Activated T-cell treated with anti-CD3 and anti-CD28 coated beads, Interleukin-2, amount 50 U/mL, for 1 hour (primary cell): ENCODE results near the gene FAM131B.

ENCODE experiments used
- DNase-seq: peaks from one replicate; pipeline ENCODE4 v3.0.0-alpha.2; 2020

Gene FAM131B

DNA sequence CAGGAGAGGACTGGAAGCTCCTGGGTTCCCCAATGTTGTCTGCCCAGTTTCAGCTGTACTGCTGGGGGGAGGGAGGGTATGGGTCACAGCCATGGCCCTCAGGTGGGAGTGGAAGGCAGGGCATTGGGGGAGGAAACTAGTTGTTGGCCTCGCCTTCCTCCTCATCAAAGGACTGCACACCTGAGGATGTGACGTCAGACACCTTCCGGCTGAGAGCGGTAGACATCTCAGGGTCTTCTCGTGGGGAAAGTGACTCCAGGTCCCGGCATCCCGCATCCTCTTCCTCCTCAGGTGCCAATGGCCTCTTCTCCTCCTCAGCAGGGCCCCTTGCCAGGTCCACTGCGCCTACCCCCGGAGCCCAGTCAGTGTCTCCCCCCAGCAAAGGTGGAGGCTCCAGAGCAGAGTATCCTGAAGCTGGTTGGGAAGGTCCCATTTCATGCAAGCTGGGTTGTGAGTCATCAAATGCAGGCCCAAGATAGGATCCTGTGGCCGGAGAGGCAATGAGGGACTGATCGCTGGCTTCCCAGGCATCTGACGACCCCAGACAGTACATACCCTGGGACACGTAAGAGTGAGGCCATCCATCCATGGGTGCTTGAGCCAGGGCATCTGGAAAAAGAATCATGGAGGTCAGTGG lies 6.0 kb downstream of the FAM131B start:
- no peak for DNase-seq

DNA sequence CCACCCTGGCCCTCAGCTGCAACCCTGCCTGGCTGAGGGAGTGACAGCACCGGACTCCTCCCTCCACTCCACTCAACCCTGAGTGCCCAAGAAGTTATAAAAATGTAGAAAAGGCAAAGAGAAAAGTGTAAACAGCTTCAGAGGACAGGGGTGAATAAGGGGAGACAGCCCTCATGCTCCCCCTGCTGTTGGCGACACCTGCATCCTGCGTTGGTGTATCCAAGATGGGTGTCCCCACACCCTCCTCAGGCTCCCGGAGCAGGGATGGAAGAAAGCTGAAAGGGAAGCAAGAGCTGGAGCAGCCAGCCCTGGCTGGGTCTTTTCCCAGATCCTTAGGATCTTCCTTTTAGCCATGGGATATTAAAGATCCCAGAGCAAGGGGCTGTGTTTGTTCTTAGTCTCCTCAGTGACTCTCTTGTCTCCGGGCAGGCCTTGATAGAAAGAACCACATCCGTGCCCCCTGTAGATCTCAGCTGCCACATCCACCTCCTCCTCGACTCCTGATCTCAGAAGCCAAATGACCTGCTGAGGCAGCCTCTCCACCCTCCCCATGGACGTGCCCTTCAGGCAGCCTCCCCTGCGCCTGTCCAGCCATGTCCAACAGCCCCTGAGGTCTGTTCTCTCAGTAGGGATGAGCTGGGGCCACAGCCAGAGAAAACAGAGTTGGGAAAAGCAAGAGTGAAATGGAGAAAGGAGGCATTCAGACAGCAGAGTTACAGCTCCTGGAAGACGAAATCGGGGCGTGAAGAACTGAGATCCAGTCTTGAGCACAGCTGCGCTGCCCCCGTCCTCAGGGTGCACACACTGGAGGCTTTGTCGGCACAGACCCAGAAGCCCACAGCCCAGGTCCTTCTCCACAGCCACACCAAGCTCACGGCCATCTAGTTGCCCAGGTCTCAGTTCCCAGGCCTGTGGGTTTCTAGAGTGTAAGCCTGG lies 6.8 kb downstream of the FAM131B start:
- DNase-seq, result no peak

DNA sequence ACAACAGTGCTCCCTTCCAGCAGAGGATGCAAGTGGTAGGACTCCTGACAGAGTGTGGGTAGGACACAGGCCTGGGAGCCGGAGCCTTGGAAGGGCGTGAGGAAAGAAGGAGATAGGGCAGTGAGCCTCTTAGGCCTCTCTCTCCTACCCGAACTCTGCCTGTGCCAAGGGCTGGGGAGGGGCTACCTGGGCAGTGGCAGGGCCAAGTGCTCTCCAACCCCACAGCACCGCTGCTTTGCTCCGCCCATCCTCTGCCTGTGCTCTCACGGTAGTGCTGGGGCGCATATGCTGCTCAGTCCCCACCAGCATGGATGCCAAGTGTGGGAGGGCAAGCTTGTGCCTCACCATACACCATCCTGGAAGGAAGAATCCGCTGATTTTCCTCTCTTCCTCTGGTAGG lies 7.5 kb downstream of the FAM131B start:
- DNase-seq, result no peak

DNA sequence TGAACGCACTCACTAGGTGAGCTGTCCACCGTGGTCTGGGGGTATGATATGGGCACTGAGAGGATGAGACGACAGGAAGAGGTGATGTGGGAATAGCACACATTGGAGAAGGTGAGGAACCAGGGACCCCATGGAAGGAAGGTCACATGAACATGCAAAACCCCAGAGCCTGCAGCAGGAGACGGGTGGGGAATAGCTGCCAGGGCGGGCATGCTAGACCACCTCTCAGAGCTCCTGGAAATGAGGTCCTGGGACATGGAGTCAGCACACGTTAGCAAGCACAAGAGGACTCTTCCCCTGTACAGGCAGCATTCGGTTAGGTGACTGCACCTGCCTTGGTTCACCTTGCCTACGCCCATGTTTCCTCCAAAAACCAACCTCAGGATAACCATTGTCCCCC lies 8.1 kb downstream of the FAM131B start:
- no peak for DNase-seq

DNA sequence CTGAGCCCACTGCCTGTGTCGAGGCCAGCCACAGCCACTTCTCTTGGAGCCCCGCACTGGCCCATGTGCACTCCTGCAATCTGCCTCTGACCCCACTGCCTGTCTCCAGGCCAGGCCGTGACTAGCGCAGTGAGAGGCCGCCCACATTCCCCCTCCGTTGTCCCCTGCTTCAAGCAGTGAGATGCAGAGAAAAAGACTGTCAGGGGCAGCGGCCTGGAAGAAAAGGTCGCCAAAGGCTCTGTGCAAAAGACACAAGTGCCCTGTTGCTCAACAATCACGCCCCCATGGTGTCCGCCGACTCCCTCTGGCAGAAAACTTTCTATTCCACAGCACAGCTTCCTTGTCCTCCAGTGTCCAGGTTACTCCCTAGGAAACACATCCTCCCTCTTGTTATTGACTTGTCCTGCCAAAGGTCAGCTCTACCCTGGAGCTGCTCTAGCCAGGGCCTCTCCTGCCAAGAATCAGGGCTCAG lies 9.9 kb downstream of the FAM131B start:
- no peak for DNase-seq

DNA sequence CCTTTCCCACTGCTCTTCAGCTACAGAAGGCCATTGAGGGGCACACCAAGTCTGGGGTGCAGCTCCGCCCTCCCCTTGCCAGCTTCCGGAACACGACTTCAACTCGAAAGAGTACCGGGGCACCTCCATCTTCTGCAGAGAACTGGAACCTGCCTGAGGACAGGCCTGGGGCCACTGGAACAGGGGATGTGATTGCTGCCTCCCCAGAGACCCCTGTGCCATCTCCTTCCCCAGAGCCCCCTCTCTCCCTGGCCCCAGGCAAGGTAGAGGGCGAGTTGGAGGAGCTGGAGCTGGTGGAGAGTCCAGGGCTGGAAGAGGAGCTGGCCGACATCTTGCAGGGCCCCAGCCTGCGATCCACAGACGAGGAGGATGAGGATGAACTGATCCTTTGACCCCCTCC lies 10.9 kb downstream of the FAM131B start:
- DNase-seq, result no peak

DNA sequence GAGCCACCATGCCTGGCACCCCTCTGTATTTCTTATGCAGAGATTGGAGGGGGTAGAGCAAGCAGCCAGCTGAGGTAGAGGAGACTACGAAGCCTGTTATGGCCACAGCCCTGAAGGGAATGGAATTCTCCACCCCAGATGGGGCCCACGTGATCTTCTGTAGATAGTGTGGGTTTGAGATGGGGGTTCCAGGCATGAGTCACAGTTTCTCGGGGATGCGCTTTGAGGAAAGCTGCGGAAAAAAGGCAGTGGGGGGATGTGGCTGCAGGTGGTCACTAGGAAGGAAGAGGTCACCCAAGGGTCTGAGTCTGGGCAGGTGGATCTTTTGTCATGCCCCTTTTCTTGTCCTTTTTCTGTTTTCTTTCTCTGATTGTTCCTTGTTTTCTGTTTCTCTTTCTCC lies 11.5 kb downstream of the FAM131B start:
- no peak for DNase-seq

DNA sequence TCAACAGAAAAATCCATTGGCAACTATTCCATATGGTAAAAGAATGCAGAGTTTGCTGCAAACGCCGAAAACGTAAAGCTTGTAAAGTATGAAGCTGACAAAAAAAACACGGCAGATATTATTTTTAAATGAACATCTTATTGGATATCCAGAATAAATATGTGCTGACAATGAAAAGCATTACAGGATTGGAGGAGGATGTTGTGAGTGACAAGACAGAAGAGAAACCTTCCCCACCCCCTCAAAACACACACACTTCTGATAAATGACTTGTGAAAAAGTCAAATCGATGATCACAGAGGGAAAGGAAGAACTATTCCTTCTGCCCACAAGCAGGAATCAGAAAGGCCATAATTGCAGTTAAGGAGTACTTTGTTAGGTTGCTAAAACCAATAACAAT lies 14.6 kb downstream of the FAM131B start:
- DNase-seq, result no peak

DNA sequence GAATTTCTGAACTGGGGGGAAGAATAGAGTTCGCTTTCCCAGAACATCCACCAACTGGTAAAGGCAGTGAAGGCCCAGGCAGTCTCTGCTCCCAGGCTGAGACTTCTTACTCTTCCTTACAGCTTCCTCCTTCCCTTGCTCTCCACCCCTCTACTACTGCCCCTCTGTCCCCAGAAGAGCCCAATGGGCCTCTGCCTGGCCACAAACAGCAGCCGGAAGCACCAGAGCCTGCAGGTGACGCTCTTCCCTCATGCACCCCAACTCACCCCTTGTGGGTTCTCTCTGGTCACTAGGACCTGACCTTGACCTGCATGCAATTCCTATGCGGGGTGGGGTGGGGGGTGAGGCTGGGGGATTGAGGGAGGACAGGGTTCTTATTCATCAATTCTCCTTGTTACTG lies 16.5 kb downstream of the FAM131B start:
- DNase-seq, result no peak

DNA sequence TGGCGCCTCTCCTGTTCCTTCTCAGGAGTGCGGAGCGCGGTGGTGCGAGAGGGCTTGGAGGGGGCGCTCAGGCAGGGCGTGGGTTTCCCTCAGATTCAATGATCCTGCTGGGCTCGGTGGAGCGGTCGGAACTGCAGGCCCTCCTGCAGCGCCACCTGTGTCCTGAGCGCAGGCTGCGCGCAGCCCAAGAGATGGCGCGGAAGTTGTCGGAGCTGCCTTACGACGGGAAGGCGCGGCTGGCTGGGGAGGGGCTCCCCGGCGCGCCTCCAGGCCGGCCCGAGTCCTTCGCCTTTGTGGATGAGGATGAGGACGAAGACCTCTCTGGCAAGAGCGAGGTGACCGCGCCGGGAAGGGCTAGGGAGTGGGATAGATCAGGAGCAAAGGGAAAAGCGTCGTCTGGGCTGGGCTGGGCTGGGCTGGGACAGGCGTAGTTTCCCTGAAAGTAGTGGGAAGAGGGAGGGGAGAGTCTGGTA lies 17.0 kb downstream of the FAM131B start:
- DNase-seq, result peak; percentile 70

DNA sequence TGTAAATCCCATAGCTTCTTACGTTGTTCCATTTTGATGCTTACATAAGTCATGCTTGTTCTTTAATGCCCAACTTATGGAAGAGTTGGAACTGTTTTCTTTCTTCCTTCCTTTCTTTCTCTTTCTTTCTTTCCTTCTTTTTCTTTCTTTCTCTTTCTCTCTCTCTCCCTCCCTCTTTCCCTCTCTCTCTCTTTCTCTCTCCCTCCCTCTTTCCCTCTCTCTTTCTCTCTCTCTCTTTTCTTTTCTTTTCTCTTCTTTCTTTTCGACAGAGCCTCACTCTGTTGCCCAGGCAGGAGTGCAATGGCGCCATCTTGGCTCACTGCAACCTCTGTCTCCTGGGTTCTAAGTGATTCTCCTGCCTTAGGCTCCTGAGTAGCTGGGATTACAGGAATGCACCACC lies 18.9 kb downstream of the FAM131B start:
- no peak for DNase-seq

DNA sequence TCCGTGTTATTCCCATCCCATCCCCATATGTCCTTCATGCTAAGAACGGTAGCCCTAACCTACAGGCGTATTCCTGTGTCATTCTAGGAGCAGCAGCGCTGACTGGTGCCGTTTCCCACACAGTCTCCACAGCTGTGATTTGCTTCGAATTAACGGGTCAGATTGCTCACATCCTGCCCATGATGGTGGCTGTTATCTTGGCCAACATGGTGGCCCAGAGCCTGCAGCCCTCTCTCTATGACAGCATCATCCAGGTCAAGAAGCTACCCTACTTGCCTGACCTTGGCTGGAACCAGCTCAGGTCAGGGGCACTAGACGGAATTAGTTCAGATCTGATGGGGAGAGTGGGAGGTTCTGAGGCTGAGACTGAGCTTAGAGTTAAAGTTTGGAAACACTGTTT lies 20.7 kb downstream of the FAM131B start:
- DNase-seq, result no peak

DNA sequence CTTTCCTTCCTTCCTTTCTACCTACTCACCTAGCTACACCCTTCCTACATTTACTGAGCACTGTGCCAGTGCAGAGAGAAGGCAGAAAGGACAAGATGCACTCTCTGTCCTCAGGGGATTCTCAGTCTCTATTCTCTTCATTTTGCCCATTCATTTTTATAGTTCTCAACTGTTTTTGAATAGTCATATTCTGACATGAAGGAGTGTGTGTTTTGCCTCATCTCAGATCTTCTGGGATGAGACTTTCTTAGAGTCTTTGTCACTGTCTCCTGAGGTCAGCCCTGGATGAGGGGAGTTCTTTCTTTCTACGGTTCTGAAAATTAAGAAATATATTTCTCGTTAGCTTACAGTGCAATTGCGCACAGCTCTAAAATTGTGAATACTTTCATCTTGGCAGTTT lies 25.3 kb downstream of the FAM131B start:
- no peak for DNase-seq

DNA sequence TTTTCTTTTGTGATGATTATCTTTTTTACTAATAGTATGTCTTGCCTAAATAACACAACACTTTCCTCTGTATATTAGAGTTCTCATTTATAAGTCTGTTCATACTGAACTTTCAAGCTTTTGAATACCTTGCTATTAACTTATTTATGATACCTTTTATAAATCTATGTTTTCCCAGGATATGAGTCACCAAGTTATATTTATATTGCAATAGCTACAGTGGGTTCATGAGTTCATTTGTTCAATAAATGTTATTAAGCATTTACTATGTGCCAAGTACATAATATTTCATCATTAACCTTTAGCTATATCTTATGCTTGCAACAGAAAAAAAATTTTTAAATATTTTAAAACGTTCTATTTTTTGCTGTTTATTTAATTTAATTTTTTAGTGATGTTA lies 28.3 kb downstream of the FAM131B start:
- no peak for DNase-seq

DNA sequence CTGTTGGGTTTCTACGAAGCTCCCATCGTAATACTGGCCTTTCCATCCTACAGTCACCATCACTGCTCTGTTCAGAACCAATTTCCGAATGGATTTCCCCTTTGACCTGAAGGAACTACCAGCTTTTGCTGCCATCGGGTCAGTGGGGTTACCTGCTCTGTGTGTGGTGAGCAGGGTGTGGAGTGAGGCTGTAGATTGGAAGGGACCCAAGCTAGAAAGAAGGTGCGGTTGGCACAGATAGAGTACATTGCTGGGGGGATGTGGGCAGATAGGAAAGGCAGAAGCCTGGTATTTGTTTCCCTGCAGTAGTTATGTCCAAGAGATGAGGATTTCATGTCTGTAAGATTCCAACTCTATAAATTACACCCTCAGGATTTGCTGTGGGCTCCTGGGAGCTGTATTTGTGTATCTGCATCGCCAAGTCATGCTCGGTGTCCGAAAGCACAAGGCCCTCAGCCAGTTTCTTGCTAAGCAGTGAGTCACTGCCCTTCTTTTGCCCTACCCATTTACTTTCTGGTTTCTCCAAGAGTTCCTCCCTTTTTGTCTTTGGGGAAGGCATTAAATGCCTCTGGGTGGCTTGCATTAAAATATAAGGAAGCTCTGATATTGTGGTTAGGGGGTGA lies 31.2 kb downstream of the FAM131B start:
- no peak for DNase-seq

DNA sequence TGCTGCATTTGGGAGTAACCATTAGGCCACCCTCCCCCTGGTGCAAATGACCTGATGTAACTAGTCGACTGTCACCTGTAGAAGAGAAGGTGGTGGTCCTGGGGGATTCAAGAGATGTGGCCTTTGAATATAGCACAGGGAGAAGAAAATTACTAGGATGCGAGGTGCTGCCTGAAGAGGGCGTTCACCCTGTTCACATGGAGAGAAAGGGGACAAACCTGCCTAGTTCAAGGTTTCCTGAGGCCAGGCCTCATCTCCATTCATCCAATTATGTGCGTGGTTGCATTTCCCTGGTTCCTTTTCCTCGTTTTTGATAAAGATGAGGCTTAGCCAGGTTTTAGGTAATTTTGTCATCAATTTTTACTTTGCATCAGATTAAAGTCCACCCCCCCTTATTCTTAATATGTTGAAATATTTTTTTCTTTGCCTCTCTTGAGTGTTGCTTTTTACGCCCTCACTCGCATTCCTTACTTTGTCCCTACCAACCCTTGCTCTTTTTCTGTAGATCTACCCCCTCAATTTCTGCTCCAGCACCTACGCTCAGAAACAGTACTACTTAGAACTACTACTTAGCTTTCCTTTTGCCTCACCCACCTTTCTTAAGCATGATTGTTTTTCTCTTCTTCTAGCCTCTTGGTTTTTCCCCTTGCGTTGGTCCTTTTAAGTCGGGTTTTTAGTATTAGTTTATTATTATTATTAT lies 32.9 kb downstream of the FAM131B start:
- DNase-seq, result no peak

DNA sequence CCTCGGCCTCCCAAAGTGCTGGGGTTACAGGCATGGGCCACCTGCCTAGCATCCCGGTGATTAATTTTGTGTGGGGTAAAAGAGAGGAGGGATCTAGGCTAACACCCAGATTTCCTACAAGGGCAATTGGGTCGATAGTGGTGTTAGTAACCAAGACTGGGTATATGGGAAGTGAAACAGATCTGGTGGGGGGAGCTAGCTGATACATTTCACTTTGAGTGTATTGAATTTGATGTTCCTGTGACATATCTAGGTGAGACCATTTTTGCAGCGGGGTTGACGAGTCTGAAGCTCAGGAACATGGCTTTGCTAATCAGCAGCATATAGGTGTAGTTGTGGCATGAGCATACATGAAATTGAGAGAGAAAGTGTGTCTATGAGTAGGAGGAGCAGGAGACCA lies 34.6 kb downstream of the FAM131B start:
- no peak for DNase-seq

DNA sequence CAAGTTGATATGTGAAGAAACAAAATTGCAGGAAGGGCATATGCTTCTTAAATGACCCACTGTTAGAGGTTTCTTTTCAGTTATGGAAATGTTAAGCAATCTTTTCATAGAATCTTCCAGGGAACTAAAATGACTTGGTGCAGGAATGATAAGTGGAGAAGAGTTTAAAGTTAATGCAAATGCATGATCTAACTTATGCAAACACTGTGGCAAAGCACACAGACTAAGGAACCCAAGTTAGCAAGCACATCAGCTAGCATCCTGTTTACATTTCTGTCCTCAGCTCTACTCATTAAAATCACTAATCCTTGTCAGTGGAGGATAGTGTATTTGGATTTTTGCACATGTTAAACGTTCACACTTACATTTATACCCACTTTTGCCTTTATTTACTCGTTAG lies 37.3 kb downstream of the FAM131B start:
- no peak for DNase-seq

DNA sequence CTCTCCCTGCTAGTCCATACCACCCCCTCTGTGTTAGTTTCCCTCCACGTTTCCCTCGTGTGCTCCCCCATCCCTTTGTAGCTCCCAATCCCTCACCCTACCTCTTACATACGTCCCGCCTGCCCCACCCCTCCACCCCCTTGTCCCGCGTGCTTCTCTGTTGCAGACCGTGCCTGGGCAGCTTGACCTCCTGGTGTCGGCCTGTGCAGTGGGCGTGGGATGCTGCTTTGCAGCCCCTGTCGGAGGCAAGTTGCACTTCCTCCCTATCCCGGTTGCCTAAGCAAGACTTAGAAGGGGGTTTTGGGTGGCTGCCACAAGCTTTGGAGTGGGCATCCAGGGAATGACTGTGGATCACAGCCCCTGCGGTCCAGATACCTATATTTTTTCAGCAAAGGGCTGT lies 38.9 kb downstream of the FAM131B start:
- DNase-seq, result no peak

DNA sequence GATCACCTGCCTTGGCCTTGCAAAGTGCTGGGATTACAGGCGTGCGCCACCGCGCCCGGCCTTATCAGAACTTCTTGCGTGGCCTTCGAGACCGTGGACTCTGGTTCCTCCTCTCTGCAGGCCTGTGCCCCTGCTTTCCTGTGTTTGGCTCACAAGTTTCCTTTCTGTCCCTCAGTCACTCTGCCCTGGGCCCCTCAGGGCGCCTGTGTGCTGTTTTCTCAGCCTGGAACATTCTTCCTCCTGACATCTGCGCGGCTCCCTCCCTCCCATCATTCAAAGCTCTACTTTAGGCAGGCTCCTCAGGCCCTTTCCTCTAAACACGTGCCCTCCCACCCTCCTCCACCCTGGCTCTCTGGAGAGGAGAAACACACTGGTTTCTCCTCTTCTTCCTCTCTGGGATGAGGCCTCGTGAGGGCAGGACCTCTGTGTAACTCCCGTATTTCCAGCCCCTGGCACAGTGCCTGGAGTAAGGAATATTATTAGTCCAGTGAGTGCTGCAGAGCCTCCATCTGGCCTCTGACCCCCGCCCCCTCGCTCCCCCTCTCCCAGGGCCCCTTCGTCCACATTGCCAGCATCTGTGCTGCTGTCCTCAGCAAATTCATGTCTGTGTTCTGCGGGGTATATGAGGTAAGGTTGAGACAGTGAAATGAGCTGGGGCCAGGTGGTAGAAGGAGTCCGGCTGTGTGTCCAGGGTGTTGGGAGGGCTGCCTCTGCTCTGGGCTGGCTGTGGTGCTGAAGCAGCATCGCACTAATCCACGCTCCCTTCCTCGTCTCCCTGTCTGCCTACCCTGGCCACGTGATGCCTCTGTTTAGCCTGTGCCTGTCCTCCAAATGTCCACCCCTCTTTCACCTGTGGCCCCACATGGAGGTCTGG lies 39.5 kb downstream of the FAM131B start:
- DNase-seq, result no peak

DNA sequence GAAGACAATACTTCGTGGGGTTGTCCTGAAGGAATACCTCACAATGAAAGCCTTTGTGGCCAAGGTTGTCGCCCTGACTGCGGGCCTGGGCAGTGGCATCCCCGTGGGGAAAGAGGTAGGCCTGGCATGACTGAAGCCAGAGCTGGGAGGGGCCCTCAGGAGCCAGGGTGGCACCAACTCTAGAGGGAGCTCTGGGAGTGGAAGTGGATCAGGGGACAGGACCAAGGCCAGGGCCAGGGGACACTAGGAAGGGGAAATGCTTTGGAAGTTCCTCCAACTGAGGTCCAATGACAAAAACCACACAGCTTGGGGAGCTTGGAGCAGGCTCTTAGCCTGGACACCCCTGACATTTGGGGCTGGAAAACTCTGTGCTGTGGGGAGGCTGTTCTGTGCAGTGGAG lies 40.8 kb downstream of the FAM131B start:
- DNase-seq, result no peak

DNA sequence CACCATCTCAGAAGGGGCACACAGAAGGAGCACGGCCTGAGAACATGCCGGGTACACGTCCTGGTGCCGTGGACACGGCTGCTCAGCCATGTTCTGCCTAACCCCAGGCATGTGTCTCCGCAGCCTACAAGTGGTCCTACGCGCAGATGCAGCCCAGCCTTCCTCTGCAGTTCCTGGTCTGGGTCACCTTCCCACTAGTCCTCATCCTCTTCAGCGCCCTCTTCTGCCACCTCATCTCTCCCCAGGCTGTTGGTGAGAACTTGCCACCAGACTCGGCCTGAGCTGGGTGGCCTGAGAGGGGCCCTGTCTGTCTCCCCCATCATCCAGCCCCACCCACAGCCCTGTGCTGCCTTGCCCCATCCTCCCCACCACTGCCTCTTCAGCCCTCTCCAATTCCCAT lies 41.3 kb downstream of the FAM131B start:
- no peak for DNase-seq
